ENCODE measurements around the gene GNB1. TPM values are rescaled to one million over a fixed set of nuclear protein-coding genes. Genes with fewer than 3 reads are reported as not detected.

GNB1 gene
- total and polyA plus RNA-seq, 8 donors = 241 to 360 (median 271) TPM

- DNase-seq (no peak), ATAC-seq (no peak)
Observed at GRCh38 chr1:1898246-1898933, 7.5 kb upstream of the GNB1 start.

GRCh38 chr1:1895456-1896336 is 4.8 kb upstream of the GNB1 start:
- ATAC-seq (no peak), DNase-seq (peak in 1 of 4 donors; percentile 70)
- TF ChIP-seq CTCF (IDR thresholded peaks at IDR 0.05) = no peak
- Histone ChIP-seq H3K4me1 (peaks cover 9 to 20% of the 10 kb centered on the region in 2 donors), H3K4me3 (no peak overlapping the region), H3K36me3 (no peaks in the 10 kb centered on the region), H3K27me3 (peaks cover 0 to 26% of the 10 kb centered on the region in 2 donors), H3K27ac (no peak overlapping the region), H3K9me3 (no peaks in the 10 kb centered on the region)
- intact Hi-C loops (cut with DNase I) = no loop called here

More at GRCh38 chr1:1898246-1898933, 7.5 kb upstream of the GNB1 start:
- H3K27ac ChIP-seq = no peak overlapping the region
- H3K4me3 ChIP-seq = no peak overlapping the region
- peaks cover 0 to 5% of the 10 kb centered on the region in 2 donors for H3K4me1 ChIP-seq
- intact Hi-C loops (cut with DNase I) = no loop called here
- H3K36me3 ChIP-seq = no peaks in the 10 kb centered on the region
- no peak for TF ChIP-seq CTCF (IDR thresholded peaks at IDR 0.05)
- peaks cover 0 to 26% of the 10 kb centered on the region in 2 donors for H3K27me3 ChIP-seq
- no peaks in the 10 kb centered on the region for H3K9me3 ChIP-seq

GRCh38 chr1:1895060-1895418 is 4.2 kb upstream of the GNB1 start:
- Histone ChIP-seq H3K27ac (no peak overlapping the region), H3K9me3 (no peaks in the 10 kb centered on the region), H3K27me3 (peaks cover 0 to 21% of the 10 kb centered on the region in 2 donors), H3K4me1 (peaks cover 9 to 20% of the 10 kb centered on the region in 2 donors), H3K36me3 (no peaks in the 10 kb centered on the region), H3K4me3 (no peak overlapping the region)
- intact Hi-C loops (cut with DNase I) = no loop called here
- ATAC-seq (no peak), DNase-seq (peak in 1 of 4 donors; percentile 43)
- TF ChIP-seq CTCF (IDR thresholded peaks at IDR 0.05) = no peak

GRCh38 chr1:1894354-1895059 is 3.6 kb upstream of the GNB1 start:
- peaks cover 9 to 20% of the 10 kb centered on the region in 2 donors for H3K4me1 ChIP-seq

More at GRCh38 chr1:1894354-1895059, 3.6 kb upstream of the GNB1 start:
- TF ChIP-seq CTCF (IDR thresholded peaks at IDR 0.05) = no peak
- H3K9me3 ChIP-seq = no peaks in the 10 kb centered on the region
- DNase-seq = peak in 1 of 4 donors; percentile 67
- no peak overlapping the region for H3K4me3 ChIP-seq
- H3K27ac ChIP-seq = no peak overlapping the region
- peak; percentile 5 for ATAC-seq
- no peaks in the 10 kb centered on the region for H3K36me3 ChIP-seq
- intact Hi-C loops (cut with DNase I) = no loop called here
- H3K27me3 ChIP-seq = peaks cover 0 to 15% of the 10 kb centered on the region in 2 donors
